Activated CD8-positive, alpha-beta memory T cell treated with anti-CD3 and anti-CD28 coated beads, Interleukin-2, amount 50 U/mL, for 1 hour (primary cell): ENCODE data around the gene CLMP.

Experiments used
- DNase-seq: peaks from one replicate; pipeline ENCODE4 v3.0.0-alpha.2; 2020; ENCODE audit errors: extremely low read depth

Gene CLMP

GRCh38 chr11:123195188-123196059 is at the start of gene CLMP:
Gene CLMP (minus strand): TSS chr11:123195248. CDS start chr11:123194940, 308 bp downstream.
- no peak for DNase-seq

DNA sequence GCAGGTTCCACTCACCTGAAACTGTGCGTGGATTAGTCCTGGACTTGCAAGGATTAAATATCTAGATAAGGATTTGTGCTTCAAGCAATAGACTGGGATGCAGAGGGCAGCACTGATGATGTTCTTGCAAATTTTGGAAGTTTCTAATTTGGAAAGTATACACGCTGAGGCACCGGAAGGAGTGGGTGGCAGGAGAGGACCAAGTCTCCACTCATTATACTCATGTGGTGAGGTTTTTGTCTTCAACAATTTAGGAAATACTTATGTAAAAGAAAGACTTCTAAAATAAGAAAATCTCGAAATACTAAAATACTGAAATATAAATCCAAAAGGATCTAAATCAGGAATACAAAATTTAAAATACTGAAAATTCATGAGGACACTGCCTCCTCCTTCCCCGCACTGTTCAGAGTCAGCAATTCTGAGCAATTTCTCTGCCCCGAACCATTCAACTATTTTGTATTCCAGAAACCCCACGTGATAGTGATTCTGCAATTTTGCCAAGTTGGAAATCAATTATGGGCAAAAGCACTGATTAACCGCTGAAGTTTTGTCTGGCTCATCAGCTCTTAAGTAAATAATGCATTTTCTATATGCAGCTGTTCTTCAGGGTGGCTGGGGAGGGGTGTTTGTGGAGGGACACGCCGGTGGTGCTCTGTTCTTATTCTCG is 47.0 kb upstream of the CLMP start:
- no peak for DNase-seq

GRCh38 chr11:123241294-123241693 is 46.2 kb upstream of the CLMP start:
- DNase-seq = no peak

- DNase-seq = no peak
Observed at GRCh38 chr11:123239191-123240150, 44.4 kb upstream of the CLMP start.

DNA sequence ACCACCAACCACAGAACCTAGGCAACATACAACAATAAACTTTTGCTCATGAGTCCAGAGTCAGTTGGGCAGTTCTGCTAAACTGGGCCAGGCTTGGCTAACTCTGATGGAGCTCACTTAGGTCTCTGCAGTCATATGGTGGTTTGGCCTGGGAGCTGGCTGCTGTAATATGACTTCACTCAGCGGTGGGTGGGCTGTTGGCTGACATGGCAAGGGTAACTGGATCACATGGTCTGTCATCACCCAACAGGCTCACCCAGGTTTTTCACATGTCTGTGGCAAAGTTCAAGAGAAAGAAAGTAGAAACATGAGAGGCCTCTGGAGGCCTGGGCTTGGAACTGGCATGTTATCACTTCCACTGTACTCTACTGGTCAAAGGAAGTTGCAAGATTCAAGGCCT is 43.2 kb upstream of the CLMP start:
- DNase-seq = no peak

GRCh38 chr11:123236879-123237278 is 41.8 kb upstream of the CLMP start:
- DNase-seq = no peak

- DNase-seq = no peak
Observed at GRCh38 chr11:123235656-123236261, 40.7 kb upstream of the CLMP start.

DNA sequence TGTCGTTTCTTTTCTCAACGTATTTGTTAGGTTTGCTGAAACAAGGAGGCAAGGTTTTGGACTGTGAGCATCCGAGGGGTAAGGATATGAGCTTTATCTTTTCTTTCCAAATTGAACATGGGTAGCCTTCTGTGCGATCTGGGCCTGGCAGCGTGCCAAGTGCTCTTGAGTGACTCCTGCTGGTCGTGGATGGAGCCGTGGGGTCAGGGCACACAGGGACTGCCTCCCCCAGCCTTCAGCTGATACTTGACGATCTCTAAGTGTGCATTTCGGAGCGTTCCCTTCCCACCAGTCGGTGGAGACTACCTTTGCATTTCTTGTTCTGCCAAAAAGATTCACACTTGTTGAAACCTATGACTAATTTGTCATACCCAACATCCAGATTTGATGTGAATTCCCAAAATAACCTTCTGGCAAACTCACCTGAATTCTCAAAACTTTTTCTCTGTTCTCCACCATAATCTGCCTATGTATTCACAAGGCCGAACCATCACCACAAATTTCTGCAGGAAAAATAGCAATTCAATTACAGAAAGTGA is 40.1 kb upstream of the CLMP start:
- DNase-seq = no peak

- DNase-seq = no peak
Observed at GRCh38 chr11:123233975-123234334, 38.9 kb upstream of the CLMP start.

GRCh38 chr11:123233280-123233974 is 38.4 kb upstream of the CLMP start:
- no peak for DNase-seq

DNA sequence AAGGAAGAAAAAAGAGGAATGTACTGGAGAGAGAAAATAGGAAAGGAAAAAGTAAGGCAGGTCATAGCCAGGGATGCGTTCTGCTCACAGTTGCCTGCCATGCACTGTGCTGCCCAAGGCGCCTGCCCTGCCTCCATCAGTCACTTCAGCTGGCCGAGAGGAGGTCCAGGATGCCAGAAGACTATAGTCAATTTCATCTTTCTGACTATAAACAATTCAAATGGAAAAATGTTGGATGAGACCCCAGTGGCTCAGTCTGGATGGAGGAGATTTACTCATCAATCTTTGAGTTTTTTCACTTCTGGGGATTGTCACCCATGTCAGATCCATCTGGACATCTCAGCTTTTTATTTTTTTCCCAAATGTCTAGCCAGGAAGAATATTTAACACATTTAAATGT is 36.7 kb upstream of the CLMP start:
- no peak for DNase-seq

DNA sequence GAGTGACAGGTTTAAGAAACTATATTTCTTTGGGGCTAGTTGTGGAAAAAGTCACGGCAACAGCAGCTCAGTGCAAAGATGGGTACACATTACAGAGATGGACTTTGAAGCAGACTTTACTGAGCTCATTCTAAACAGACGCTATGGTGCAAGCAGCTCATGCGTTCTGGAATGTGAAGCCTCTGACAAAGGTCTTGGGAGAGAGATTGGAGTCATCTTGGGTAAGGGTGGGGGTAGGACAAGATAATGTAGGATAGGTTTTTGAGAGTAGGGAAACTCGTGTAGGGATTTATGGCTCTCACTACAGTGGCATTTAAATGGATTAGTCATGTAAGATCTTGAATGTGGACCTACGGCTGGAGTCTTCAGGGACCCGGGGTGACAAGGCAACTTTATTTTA is 36.2 kb upstream of the CLMP start:
- no peak for DNase-seq

GRCh38 chr11:123230346-123230745 is 35.3 kb upstream of the CLMP start:
- no peak for DNase-seq

DNA sequence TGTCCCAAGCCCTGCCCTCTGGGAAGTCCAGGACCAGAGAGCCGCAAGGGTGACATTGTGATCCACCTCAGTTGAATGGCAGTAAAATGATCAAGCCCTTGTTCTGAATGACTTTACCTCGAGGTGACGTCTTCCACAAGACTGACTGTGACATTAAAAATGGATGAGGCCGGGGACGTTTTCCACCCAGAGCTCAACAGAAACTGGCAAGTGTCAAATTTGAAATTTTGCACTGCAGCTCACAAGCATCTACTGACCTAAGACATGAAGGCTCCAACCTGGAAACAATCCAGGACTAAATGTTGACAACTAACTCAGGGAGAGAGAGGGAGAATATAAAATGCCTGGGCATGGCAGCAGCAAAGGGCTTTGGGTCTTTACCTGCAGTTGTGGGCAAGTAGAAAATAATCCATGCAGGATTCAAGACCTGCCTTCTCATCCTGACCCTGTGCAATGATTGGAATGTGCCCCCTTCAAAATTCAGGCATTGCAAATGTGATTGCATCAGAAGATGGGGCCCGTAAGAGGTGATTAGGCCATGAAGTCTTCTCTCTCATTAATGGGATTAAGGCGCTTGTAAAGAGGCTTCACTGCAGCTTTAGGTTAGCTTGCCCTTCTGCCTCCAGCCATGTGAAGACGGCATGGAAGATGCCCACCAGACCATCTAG is 33.6 kb upstream of the CLMP start:
- DNase-seq = no peak

DNA sequence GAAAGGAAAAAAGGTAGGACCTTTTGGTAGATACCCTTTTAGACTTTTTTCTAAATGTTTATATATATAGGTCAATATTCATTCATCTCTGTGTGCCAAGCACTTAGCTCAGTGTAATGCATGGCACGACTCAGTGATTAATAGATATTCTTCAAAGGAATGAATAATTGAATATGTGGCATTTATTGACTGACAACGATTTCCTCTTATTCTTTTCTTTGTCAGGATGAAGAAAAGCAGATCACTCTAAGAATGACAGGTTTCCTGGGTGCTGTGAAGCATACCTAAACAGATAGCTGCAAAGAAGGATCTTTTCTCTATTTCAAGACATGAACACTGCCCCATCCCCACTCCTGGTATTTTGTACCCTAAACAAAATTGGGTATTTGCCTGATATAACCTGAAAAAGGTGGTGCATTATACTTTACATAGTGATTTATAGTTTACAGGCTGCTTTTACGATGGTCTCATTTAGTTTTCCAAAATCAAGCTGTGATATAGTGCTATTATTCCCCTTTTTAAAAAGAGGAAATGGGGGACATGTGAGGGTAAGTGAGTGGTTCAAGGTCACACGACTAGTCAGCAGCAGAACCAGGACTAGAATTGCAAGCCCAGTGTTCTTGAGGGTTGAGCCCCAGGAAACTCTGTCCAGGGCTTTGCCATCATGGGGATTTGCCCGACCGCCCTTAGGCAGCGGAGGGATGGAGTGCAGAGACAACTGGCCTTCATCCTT is 32.9 kb upstream of the CLMP start:
- no peak for DNase-seq

DNA sequence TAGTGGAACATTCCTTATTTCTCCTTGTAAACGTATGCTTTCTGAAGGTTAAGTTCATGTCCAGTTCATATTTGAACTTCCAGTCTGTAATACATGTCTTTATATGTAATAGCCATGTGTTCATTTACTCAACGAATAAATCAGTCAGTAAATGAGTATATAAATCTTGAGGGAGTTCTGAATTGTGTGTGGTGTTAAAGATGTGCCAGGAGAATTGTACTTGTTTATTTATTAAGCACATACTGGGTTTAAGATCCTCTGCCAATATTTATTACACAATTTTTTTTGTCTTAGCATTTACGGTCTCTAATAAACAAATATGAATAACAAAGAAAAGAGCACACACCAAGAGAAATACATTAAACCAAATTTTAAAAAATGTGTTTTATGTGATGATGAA is 26.5 kb upstream of the CLMP start:
- no peak for DNase-seq

- no peak for DNase-seq
Observed at GRCh38 chr11:123221096-123221561, 26.1 kb upstream of the CLMP start.

GRCh38 chr11:123219066-123219690 is 24.1 kb upstream of the CLMP start:
- no peak for DNase-seq

DNA sequence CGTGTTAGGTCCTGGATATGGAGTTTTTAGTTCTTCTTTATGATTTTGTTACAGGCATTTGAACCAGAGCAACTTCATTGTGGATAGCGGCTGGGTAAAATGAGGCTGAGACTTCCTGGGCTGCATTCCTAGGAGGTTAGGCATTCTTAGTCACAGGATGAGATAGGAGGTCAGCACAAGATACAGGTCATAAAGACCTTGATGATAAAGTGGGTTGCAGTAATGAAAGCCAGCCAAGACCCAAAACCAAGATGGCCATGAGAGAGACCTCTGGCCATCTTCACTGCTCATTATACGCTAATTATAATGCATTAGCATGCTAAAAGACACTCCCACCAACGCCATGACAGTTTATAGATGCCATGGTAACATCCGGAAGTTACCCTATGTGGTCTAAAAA is 23.4 kb upstream of the CLMP start:
- DNase-seq = no peak
